Gastrocnemius medialis (tissue), 4 donors: ENCODE data around the gene COLGALT1.

Source experiments
- POLR2A ChIP-seq, 2 donors: fragments of 450-650 bp; IDR thresholded peaks; one replicate each; pipeline ENCODE4 v1.6.1; 2017; ENCODE audit warnings: antibody characterized with exemption in 2 of 2, mild to moderate bottlenecking in 2 of 2, moderate library complexity in 2 of 2
- TF ChIP-seq, protein P1 (sequence below), 5 experiments: fragments of 450-650 bp in 3 of 5; fragments of 200-600 bp in 2 of 5; sonication (generic) in 2 of 5; IDR thresholded peaks in 4 of 5; conservative IDR thresholded peaks in 1 of 5; 1 replicate in 4 of 5; 2 replicates in 1 of 5; pipeline ENCODE4 v1.5.1; 2016 to 2019; ENCODE audit warnings: antibody characterized with exemption in 5 of 5, mild to moderate bottlenecking in 3 of 5, moderate library complexity in 3 of 5

DNA sequence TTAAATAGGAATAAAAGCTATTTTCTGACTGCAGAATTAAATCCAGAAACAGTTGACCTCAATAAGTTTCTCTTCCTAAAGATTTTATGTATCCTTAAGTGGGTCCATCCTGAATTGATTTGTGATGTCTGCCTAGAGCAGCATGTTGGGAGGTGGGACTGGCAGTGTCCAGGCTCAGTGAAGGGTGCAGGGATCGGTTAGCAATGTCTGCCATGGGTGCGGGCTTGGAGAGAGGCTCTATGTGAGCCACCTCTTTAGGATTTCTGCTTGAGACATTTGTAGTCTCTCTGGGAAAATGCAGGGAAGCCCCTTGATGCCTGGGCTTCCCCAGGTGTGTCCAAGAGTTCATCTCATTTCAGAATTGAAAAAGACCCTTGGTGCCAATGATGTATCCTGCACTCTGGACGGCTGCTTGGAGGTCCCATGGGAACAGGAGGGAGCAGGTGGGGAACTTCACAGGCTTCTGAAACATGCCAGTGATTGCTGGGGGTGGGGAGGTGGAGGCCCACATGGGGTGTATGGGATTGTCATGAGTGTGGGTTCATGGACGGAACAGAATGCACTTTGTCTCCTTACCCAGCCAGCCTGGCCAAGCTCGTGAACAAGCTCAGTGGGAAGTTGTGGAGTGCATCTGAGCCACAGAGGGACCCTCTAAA, 6.2 kb upstream of the COLGALT1 start:
- TF ChIP-seq, protein P1, sequence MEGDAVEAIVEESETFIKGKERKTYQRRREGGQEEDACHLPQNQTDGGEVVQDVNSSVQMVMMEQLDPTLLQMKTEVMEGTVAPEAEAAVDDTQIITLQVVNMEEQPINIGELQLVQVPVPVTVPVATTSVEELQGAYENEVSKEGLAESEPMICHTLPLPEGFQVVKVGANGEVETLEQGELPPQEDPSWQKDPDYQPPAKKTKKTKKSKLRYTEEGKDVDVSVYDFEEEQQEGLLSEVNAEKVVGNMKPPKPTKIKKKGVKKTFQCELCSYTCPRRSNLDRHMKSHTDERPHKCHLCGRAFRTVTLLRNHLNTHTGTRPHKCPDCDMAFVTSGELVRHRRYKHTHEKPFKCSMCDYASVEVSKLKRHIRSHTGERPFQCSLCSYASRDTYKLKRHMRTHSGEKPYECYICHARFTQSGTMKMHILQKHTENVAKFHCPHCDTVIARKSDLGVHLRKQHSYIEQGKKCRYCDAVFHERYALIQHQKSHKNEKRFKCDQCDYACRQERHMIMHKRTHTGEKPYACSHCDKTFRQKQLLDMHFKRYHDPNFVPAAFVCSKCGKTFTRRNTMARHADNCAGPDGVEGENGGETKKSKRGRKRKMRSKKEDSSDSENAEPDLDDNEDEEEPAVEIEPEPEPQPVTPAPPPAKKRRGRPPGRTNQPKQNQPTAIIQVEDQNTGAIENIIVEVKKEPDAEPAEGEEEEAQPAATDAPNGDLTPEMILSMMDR (IDR thresholded peaks at IDR 0.05 in 4 of 5, conservative IDR thresholded peaks at IDR 0.05 in 1 of 5) = no peak
- no peak for TF ChIP-seq POLR2A (IDR thresholded peaks at IDR 0.05)
